ENCODE data around the gene ZNF330. TPM values are rescaled to one million over a fixed set of nuclear protein-coding genes. Genes with fewer than 3 reads are reported as not detected.

The ZNF330 gene
- total RNA-seq, 2 donors from 2014 or later: 16.9 to 19.8 TPM

DNA sequence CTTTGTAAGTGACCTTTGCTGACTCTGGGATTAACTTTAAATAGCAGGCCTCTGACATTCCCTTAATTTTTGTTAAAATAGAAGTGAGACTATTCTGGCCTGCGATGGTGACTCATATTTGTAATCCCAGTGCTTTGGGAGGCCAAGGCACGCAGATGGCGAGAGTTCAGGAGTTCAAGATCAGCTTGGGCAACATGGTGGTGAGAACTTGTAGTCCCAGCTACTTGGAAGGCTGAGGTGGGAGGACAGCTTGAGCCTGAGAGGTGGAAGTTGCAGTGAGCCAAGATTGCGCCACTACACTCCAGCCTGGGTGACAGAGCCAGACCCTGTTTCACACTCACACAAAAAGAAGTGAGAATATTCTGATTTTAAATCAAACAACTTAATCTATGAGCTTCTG is 27.3 kb downstream of the ZNF330 start:
- DNase-seq: peak in 1 of 4 donors; percentile 7
- 88 to 90% methylated on average over 4 of the region's 4 CpGs for WGBS, 2 donors
- ATAC-seq: no peak

GRCh38 chr4:141248486-141248885 is 27.8 kb downstream of the ZNF330 start:
- intact Hi-C loops (cut with DNase I): no loop called here
- Histone ChIP-seq H3K27ac (no peak overlapping the region), H3K36me3 (replicated peaks in 1 of 2; ENCODE audit: insufficient read depth in 1 of 2, low read depth in 2 of 2) (no peaks in the 10 kb centered on the region), H3K4me3 (no peak overlapping the region), H3K4me1 (no peaks in the 10 kb centered on the region), H3K27me3 (no peaks in the 10 kb centered on the region), H3K9me3 (no peaks in the 10 kb centered on the region)
- TF ChIP-seq, protein P1, sequence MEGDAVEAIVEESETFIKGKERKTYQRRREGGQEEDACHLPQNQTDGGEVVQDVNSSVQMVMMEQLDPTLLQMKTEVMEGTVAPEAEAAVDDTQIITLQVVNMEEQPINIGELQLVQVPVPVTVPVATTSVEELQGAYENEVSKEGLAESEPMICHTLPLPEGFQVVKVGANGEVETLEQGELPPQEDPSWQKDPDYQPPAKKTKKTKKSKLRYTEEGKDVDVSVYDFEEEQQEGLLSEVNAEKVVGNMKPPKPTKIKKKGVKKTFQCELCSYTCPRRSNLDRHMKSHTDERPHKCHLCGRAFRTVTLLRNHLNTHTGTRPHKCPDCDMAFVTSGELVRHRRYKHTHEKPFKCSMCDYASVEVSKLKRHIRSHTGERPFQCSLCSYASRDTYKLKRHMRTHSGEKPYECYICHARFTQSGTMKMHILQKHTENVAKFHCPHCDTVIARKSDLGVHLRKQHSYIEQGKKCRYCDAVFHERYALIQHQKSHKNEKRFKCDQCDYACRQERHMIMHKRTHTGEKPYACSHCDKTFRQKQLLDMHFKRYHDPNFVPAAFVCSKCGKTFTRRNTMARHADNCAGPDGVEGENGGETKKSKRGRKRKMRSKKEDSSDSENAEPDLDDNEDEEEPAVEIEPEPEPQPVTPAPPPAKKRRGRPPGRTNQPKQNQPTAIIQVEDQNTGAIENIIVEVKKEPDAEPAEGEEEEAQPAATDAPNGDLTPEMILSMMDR (IDR thresholded peaks at IDR 0.05): no peak
- TF ChIP-seq POLR2A (IDR thresholded peaks at IDR 0.05): no peak
- no peak for ATAC-seq
- DNase-seq: no peak

More for the DNA sequence above, 27.3 kb downstream of the ZNF330 start:
- Histone ChIP-seq H3K4me1 (no peaks in the 10 kb centered on the region), H3K9me3 (no peaks in the 10 kb centered on the region), H3K36me3 (replicated peaks in 1 of 2; ENCODE audit: insufficient read depth in 1 of 2, low read depth in 2 of 2) (no peaks in the 10 kb centered on the region), H3K4me3 (no peak overlapping the region), H3K27ac (no peak overlapping the region), H3K27me3 (no peaks in the 10 kb centered on the region)
- intact Hi-C loops (cut with DNase I): no loop called here
- TF ChIP-seq, protein P1 (IDR thresholded peaks at IDR 0.05): no peak
- TF ChIP-seq POLR2A (IDR thresholded peaks at IDR 0.05): no peak

DNA sequence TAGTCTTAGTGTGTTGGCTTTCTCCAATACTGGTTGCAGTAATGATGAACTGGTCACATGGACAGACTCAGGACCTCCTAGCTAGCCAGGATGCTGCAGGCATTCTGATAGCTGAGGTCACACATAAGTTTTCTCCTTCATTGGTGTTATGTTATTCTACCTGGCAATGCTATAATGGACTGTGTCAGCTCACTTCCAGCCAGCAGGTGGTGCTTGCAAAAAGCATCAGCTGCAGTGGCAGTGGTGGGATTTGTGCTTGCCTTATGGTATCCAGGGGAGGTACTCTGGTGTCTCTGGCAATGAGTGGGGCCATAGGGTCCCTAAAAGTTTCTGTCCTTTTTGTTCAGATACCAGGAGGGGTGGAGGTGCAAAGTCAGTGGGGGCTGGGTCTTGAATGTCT is 33.6 kb downstream of the ZNF330 start:
- Histone ChIP-seq H3K36me3 (replicated peaks in 1 of 2; ENCODE audit: insufficient read depth in 1 of 2, low read depth in 2 of 2) (no peaks in the 10 kb centered on the region), H3K9me3 (no peaks in the 10 kb centered on the region), H3K4me3 (no peak overlapping the region), H3K27me3 (no peaks in the 10 kb centered on the region), H3K4me1 (peaks cover 4% of the 10 kb centered on the region), H3K27ac (no peak overlapping the region)
- TF ChIP-seq, protein P1 (IDR thresholded peaks at IDR 0.05): no peak
- TF ChIP-seq POLR2A (IDR thresholded peaks at IDR 0.05): no peak
- DNase-seq: no peak
- no peak for ATAC-seq
- intact Hi-C loops (cut with DNase I): no loop called here

- ATAC-seq (peak; percentile 24), DNase-seq (no peak)
- Histone ChIP-seq H3K36me3 (replicated peaks in 1 of 2; ENCODE audit: insufficient read depth in 1 of 2, low read depth in 2 of 2) (no peaks in the 10 kb centered on the region), H3K27ac (no peak overlapping the region), H3K9me3 (no peaks in the 10 kb centered on the region), H3K27me3 (no peaks in the 10 kb centered on the region), H3K4me3 (no peak overlapping the region), H3K4me1 (peaks cover 4% of the 10 kb centered on the region)
- TF ChIP-seq, protein P1 (IDR thresholded peaks at IDR 0.05): no peak
- no peak for TF ChIP-seq POLR2A (IDR thresholded peaks at IDR 0.05)
- intact Hi-C loops (cut with DNase I): no loop called here
- 54 to 60% methylated on average over 2 of the region's 2 CpGs for WGBS, 2 donors
These were observed 34.3 kb downstream of the ZNF330 start for GRCh38 chr4:141255016-141255415.

DNA sequence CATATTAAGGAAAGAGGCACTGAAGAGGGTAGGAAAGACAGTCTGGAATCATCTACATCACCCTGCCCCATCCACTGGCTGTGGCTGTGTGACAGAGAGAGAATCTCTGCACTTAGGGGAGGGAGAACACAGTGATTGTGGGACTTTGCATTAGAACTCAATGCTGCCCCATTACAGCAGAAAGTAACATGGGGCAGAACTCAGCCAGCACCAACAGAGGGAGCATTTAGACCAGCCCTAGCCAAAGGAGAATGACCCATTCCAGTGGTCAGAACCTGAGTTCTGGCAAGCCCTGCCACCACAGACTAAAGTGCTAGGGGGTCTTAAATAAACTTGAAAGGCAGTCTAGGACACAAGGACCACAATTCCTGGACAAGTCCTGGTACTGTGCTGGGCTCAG is 37.9 kb downstream of the ZNF330 start:
- ATAC-seq (no peak), DNase-seq (no peak)
- peaks cover 4% of the 10 kb centered on the region for H3K4me1 ChIP-seq
- H3K27me3 ChIP-seq: no peaks in the 10 kb centered on the region
- intact Hi-C loops (cut with DNase I): no loop called here
- H3K27ac ChIP-seq: no peak overlapping the region
- no peaks in the 10 kb centered on the region for H3K9me3 ChIP-seq
- no peaks in the 10 kb centered on the region for H3K36me3 ChIP-seq (replicated peaks in 1 of 2; ENCODE audit: insufficient read depth in 1 of 2, low read depth in 2 of 2)
- H3K4me3 ChIP-seq: no peak overlapping the region
- TF ChIP-seq, protein P1 (IDR thresholded peaks at IDR 0.05): no peak
- no peak for TF ChIP-seq POLR2A (IDR thresholded peaks at IDR 0.05)
